GM12878 (cell line): ENCODE measurements around the gene DBN1. TPM values are rescaled to one million over a fixed set of nuclear protein-coding genes. Genes with fewer than 3 reads are reported as not detected.

ENCODE experiments used
- ATF7 ChIP-seq: fragments of 450-650 bp; IDR thresholded peaks from 2 replicates; pipeline ENCODE4 v1.6.1; 2016; ENCODE audit warnings: low read depth, mild to moderate bottlenecking
- BHLHE40 ChIP-seq, 2 experiments: fragments of 450-650 bp in 1 of 2; IDR thresholded peaks; 2 replicates each; pipeline ENCODE4 v1.6.1; 2011 to 2017; ENCODE audit warnings: low read depth in 2 of 2, borderline replicate concordance in 1 of 2, improper control_type of control experiment in 1 of 2, low read length in 1 of 2, mild to moderate bottlenecking in 1 of 2
- CEBPB ChIP-seq, 2 experiments: fragments of 150-350 bp in 1 of 2; IDR thresholded peaks; 2 replicates each; pipeline ENCODE4 v1.6.1; 2012 to 2014; ENCODE audit warnings: low read depth in 2 of 2, low read length in 2 of 2, borderline replicate concordance in 1 of 2, inconsistent platforms in 1 of 2
- CHD1 ChIP-seq: IDR thresholded peaks from 2 replicates; pipeline ENCODE4 v1.6.1; 2012; ENCODE audit warnings: low read depth, low read length, improper control_type of control experiment
- EP300 ChIP-seq, 2 experiments: fragments of 150-350 bp in 1 of 2; IDR thresholded peaks; 2 replicates each; pipeline ENCODE4 v1.6.1; 2011 to 2012; ENCODE audit warnings: low read depth in 2 of 2, low read length in 2 of 2, borderline replicate concordance in 1 of 2, improper control_type of control experiment in 1 of 2, inconsistent platforms in 1 of 2; ENCODE audit not compliant: control insufficient read depth in 1 of 2
- FOXM1 ChIP-seq: IDR thresholded peaks from 2 replicates; pipeline ENCODE4 v1.6.1; 2012; ENCODE audit warnings: low read depth, mild to moderate bottlenecking, inconsistent platforms, low read length, moderate library complexity
- IRF4 ChIP-seq: IDR thresholded peaks from 2 replicates; pipeline ENCODE4 v1.6.1; 2011; ENCODE audit warnings: low read depth, low read length
- JUNB ChIP-seq: IDR thresholded peaks from 2 replicates; pipeline ENCODE4 v1.6.1; 2016; ENCODE audit warnings: antibody characterized with exemption, mild to moderate bottlenecking
- KAT2A ChIP-seq: conservative IDR thresholded peaks from 2 replicates; pipeline ENCODE4 v1.6.1; 2011; ENCODE audit warnings: low read depth, low read length; ENCODE audit not compliant: control insufficient read depth
- MTA2 ChIP-seq: fragments of 450-650 bp; IDR thresholded peaks from 2 replicates; pipeline ENCODE4 v1.6.1; 2016; ENCODE audit warnings: low read depth, mild to moderate bottlenecking, moderate library complexity
- MYB ChIP-seq: fragments of 150-350 bp; IDR thresholded peaks from 2 replicates; pipeline ENCODE4 v1.6.1; 2014; ENCODE audit warnings: mild to moderate bottlenecking, low read depth, low read length, borderline replicate concordance
- NFXL1 ChIP-seq: fragments of 450-650 bp; IDR thresholded peaks from 2 replicates; pipeline ENCODE4 v1.6.1; 2017; ENCODE audit warnings: antibody characterized with exemption, mild to moderate bottlenecking, borderline replicate concordance
- NR2C1 ChIP-seq: fragments of 450-650 bp; IDR thresholded peaks from 2 replicates; pipeline ENCODE4 v1.6.1; 2017; ENCODE audit warnings: antibody characterized with exemption, mild to moderate bottlenecking, moderate library complexity
- POLR2AphosphoS5 ChIP-seq: IDR thresholded peaks from 2 replicates; pipeline ENCODE4 v1.6.1; 2011; ENCODE audit warnings: mild to moderate bottlenecking, low read length, inconsistent platforms
- RCOR1 ChIP-seq: conservative IDR thresholded peaks from 2 replicates; pipeline ENCODE4 v1.6.1; 2012; ENCODE audit warnings: low read depth, low read length, improper control_type of control experiment
- RUNX3 ChIP-seq: IDR thresholded peaks from 2 replicates; pipeline ENCODE4 v1.6.1; 2012; ENCODE audit warnings: low read length, inconsistent platforms
- SMAD5 ChIP-seq: IDR thresholded peaks from 2 replicates; pipeline ENCODE4 v1.6.1; 2016; ENCODE audit warnings: antibody characterized with exemption, low read depth
- STAT1 ChIP-seq: fragments of 450-650 bp; conservative IDR thresholded peaks from 2 replicates; pipeline ENCODE4 v1.6.1; 2014; ENCODE audit warnings: antibody characterized with exemption, mild to moderate bottlenecking
- SUZ12 ChIP-seq: fragments of 200-600 bp; sonication (generic); IDR thresholded peaks from one replicate; pipeline ENCODE4 v1.6.1; 2018; ENCODE audit warnings: antibody characterized with exemption, mild to moderate bottlenecking; ENCODE audit not compliant: unreplicated experiment
- USF2 ChIP-seq: IDR thresholded peaks from 2 replicates; pipeline ENCODE4 v1.6.1; 2011; ENCODE audit warnings: low read depth, low read length, improper control_type of control experiment, borderline replicate concordance
- YY1 ChIP-seq: IDR thresholded peaks from 2 replicates; pipeline ENCODE4 v1.6.1; 2011; ENCODE audit warnings: low read depth, mild to moderate bottlenecking, low read length
- ZSCAN29 ChIP-seq: fragments of 450-650 bp; IDR thresholded peaks from 2 replicates; pipeline ENCODE4 v1.6.1; 2017; ENCODE audit warnings: mild to moderate bottlenecking, moderate library complexity
- polyA plus RNA-seq, 11 experiments: library from polyadenylated mRNA; depleted of rRNA in 4 of 11; unstranded in 6 of 11; stranded (reverse) in 5 of 11; fragments of >200 nt; fragmentation: Nextera tagmentation in 4 of 11; fragmentation: Illumina TruSeq in 1 of 11; extraction: Ambion mirVana in 4 of 11; extraction: Trizol in 1 of 11; gene quantifications; 1 replicate in 1 of 11; 2 replicates in 10 of 11; pipeline versions ENCODE4 v1.2.1 to v1.2.3, GENCODE V29; 2011 to 2016; ENCODE audit warnings: inconsistent platforms in 2 of 11, missing spikeins in 2 of 11, low read depth in 1 of 11
- total RNA-seq, 4 experiments: library from RNA; depleted of rRNA in 3 of 4; stranded (reverse); fragments of >200 nt in 3 of 4; fragmentation: Illumina TruSeq in 1 of 4; extraction: Trizol in 1 of 4; gene quantifications; 2 replicates each; pipeline versions ENCODE4 v1.2.1 to v1.2.3, GENCODE V29; 2013 to 2021
- TF ChIP-seq, protein P1 (sequence below): fragments of 450-650 bp; IDR thresholded peaks from 2 replicates; pipeline ENCODE4 v1.6.1; 2017; ENCODE audit warnings: antibody characterized with exemption, mild to moderate bottlenecking, moderate library complexity
- TF ChIP-seq, protein P2 (sequence below): IDR thresholded peaks from 2 replicates; pipeline ENCODE4 v1.6.1; 2011; ENCODE audit warnings: borderline replicate concordance, low read depth, mild to moderate bottlenecking, moderate library complexity, mixed read lengths, low read length; ENCODE audit not compliant: insufficient read depth; ENCODE audit errors: extremely low read length

The DBN1 gene
- total and polyA plus RNA-seq, 10 of the 15 experiments (the other 5 are each of a cell fraction or from before 2014, with no cell fraction given) = 0.18 to 81.0 (median 27.9) TPM

GRCh38 chr5:177412603-177413233, 60.7 kb downstream of the DBN1 start (continued):
- TF ChIP-seq, protein P1, sequence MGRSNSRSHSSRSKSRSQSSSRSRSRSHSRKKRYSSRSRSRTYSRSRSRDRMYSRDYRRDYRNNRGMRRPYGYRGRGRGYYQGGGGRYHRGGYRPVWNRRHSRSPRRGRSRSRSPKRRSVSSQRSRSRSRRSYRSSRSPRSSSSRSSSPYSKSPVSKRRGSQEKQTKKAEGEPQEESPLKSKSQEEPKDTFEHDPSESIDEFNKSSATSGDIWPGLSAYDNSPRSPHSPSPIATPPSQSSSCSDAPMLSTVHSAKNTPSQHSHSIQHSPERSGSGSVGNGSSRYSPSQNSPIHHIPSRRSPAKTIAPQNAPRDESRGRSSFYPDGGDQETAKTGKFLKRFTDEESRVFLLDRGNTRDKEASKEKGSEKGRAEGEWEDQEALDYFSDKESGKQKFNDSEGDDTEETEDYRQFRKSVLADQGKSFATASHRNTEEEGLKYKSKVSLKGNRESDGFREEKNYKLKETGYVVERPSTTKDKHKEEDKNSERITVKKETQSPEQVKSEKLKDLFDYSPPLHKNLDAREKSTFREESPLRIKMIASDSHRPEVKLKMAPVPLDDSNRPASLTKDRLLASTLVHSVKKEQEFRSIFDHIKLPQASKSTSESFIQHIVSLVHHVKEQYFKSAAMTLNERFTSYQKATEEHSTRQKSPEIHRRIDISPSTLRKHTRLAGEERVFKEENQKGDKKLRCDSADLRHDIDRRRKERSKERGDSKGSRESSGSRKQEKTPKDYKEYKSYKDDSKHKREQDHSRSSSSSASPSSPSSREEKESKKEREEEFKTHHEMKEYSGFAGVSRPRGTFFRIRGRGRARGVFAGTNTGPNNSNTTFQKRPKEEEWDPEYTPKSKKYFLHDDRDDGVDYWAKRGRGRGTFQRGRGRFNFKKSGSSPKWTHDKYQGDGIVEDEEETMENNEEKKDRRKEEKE = no peak
- no peak for TF ChIP-seq SUZ12
- no peak for TF ChIP-seq USF2
- TF ChIP-seq RUNX3 = peak; percentile 55
- no peak for TF ChIP-seq ZSCAN29
- TF ChIP-seq STAT1 = 0 out of 2 replicates have a peak, but pooled peaks have one; percentile 26
- TF ChIP-seq SMAD5 = no peak
- no peak for TF ChIP-seq KAT2A
- TF ChIP-seq NFXL1 = no peak
- no peak for TF ChIP-seq CEBPB (IDR thresholded peaks at IDR 0.05; ENCODE audit: borderline replicate concordance in 1 of 2, low read depth in 2 of 2, low read length in 2 of 2)
- peak in 1 of 2 experiments; percentile 10; a peak in 1 of 4 replicates for TF ChIP-seq BHLHE40 (IDR thresholded peaks at IDR 0.05; ENCODE audit: borderline replicate concordance in 1 of 2, low read depth in 2 of 2, low read length in 1 of 2)
- no peak for TF ChIP-seq CHD1
- TF ChIP-seq POLR2AphosphoS5 = peak; percentile 47; the same call in 1 of the 2 replicates
- TF ChIP-seq MTA2 = peak; percentile 75
- TF ChIP-seq NR2C1 = no peak
- TF ChIP-seq MYB = no peak
- TF ChIP-seq EP300 (IDR thresholded peaks at IDR 0.05; ENCODE audit: borderline replicate concordance in 1 of 2, control insufficient read depth in 1 of 2, low read depth in 2 of 2, low read length in 2 of 2) = peak in 1 of 2 experiments; percentile 74; a peak in 3 of 4 replicates
- no peak for TF ChIP-seq YY1
- no peak for TF ChIP-seq RCOR1
- peak; percentile 73; the same call in 1 of the 2 replicates for TF ChIP-seq ATF7
- 0 out of 2 replicates have a peak, but pooled peaks have one; percentile 33 for TF ChIP-seq FOXM1
- peak; percentile 46; the same call in 1 of the 2 replicates for TF ChIP-seq JUNB
- TF ChIP-seq, protein P2, sequence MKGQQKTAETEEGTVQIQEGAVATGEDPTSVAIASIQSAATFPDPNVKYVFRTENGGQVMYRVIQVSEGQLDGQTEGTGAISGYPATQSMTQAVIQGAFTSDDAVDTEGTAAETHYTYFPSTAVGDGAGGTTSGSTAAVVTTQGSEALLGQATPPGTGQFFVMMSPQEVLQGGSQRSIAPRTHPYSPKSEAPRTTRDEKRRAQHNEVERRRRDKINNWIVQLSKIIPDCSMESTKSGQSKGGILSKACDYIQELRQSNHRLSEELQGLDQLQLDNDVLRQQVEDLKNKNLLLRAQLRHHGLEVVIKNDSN = no peak
- peak; percentile 9; the same call in 1 of the 2 replicates for TF ChIP-seq IRF4
